HCT116 (cell line): ENCODE results near the gene RHBDD1. TPM values are rescaled to one million over a fixed set of nuclear protein-coding genes. Genes with fewer than 3 reads are reported as not detected.

Source experiments
- ATAC-seq: fragments of 200-7000 bp; cut with Tn5 transposase; 2 replicates; pipeline ENCODE4 v1.9.1; 2020; ENCODE audit warnings: mild to moderate bottlenecking, moderate library complexity
- BruUV-seq: library from RNA; stranded (reverse); fragments of 400-500 nt; replicated peaks from 2 replicates; lab custom pipeline; 2021; lab: Mats Ljungman, UMichigan
- CTCF ChIA-PET: fragments of 300-600 bp; sonication (Branson Sonifier 250); formaldehyde crosslinking; loops from one replicate; lab custom pipeline; 2021; ENCODE audit warnings: antibody characterized with exemption; lab: Charles Lee
- POLR2A ChIA-PET: fragments of 300-600, 350-600 bp; sonication (Branson Sonifier 250); formaldehyde crosslinking; loops from one replicate; lab custom pipeline; 2021; ENCODE audit warnings: antibody characterized with exemption; lab: Charles Lee
- RAD21 ChIA-PET, 2 experiments: fragments of 300-600 bp; sonication (Branson Sonifier 250); formaldehyde crosslinking; loops; one replicate each; lab custom pipeline; 2023; ENCODE audit warnings: low total read pairs in 2 of 2; ENCODE audit not compliant: uncharacterized antibody in 2 of 2, unreplicated experiment in 2 of 2, low non-redundant PET in 1 of 2; lab: Charles Lee
- DNase-seq: peaks from one replicate; pipeline ENCODE4 v3.0.0-alpha.2; 2010; ENCODE audit warnings: low read depth, low spot score
- H2AFZ ChIP-seq: fragments of 200-600 bp; shearing (Covaris generic), sonication (generic); 2 replicates; pipeline ENCODE4 v1.6.1; 2017; ENCODE audit warnings: low read depth, mixed run types, mixed read lengths, antibody characterized with exemption, low read length; ENCODE audit not compliant: poor library complexity, severe bottlenecking
- H3K27ac ChIP-seq: 2 replicates; pipeline ENCODE4 v1.5.1; 2012; ENCODE audit warnings: low read depth, low read length
- H3K27me3 ChIP-seq: fragments of 200-600 bp; sonication (generic); 2 replicates; pipeline ENCODE4 v1.6.1; 2016; ENCODE audit warnings: mixed run types, low read length, mixed read lengths; ENCODE audit not compliant: insufficient read depth
- H3K36me3 ChIP-seq, 2 experiments: fragments of 200-500 bp in 1 of 2; fragments of 200-600 bp in 1 of 2; sonication (Bioruptor generic) in 1 of 2; sonication (generic) in 1 of 2; 2 replicates each; pipeline versions ENCODE4 v1.5.1 to v1.6.1; 2014 to 2016; ENCODE audit warnings: low read length in 2 of 2, inconsistent platforms in 1 of 2, mixed read lengths in 1 of 2, mixed run types in 1 of 2; ENCODE audit not compliant: insufficient read depth in 2 of 2, control insufficient read depth in 1 of 2
- H3K4me1 ChIP-seq, 2 experiments: fragments of 200-600 bp in 1 of 2; sonication (generic) in 1 of 2; 2 replicates each; pipeline versions ENCODE4 v1.5.1 to v1.6.1; 2012 to 2017; ENCODE audit warnings: low read length in 2 of 2, inconsistent platforms in 1 of 2, mild to moderate bottlenecking in 1 of 2, mixed read lengths in 1 of 2, mixed run types in 1 of 2, moderate library complexity in 1 of 2; ENCODE audit not compliant: insufficient read depth in 2 of 2, control insufficient read depth in 1 of 2
- H3K4me2 ChIP-seq: fragments of 200-600 bp; sonication (generic); 2 replicates; pipeline ENCODE4 v1.6.1; 2017; ENCODE audit warnings: mixed run types, low read length, mixed read lengths
- H3K4me3 ChIP-seq, 2 experiments: fragments of 200-600 bp in 1 of 2; sonication (generic) in 1 of 2; replicated peaks in 1 of 2; 2 replicates each; pipeline ENCODE4 v1.5.1; 2011 to 2016; ENCODE audit warnings: low read length in 2 of 2, control low read depth in 1 of 2, low read depth in 1 of 2, mild to moderate bottlenecking in 1 of 2, mixed read lengths in 1 of 2, mixed run types in 1 of 2
- H3K79me2 ChIP-seq: fragments of 200-600 bp; sonication (generic); 2 replicates; pipeline ENCODE4 v1.6.1; 2017; ENCODE audit warnings: mild to moderate bottlenecking, mixed run types, low read length, moderate library complexity, mixed read lengths; ENCODE audit not compliant: insufficient read depth
- H3K9ac ChIP-seq: fragments of 200-600 bp; sonication (generic); 2 replicates; pipeline ENCODE4 v1.6.1; 2016; ENCODE audit warnings: low read length, mixed read lengths
- H3K9me2 ChIP-seq: fragments of 200-600 bp; sonication (generic), shearing (Covaris generic); 2 replicates; pipeline ENCODE4 v1.6.1; 2017; ENCODE audit warnings: mixed run types, mild to moderate bottlenecking, moderate library complexity; ENCODE audit not compliant: insufficient read depth
- H3K9me3 ChIP-seq, 2 experiments: fragments of 200-500 bp in 1 of 2; fragments of 200-600 bp in 1 of 2; sonication (Bioruptor generic) in 1 of 2; sonication (generic) in 1 of 2; 2 replicates each; pipeline ENCODE4 v1.6.1; 2014 to 2017; ENCODE audit warnings: low read length in 2 of 2, mixed read lengths in 2 of 2, inconsistent platforms in 1 of 2, low read depth in 1 of 2, mild to moderate bottlenecking in 1 of 2, mixed run types in 1 of 2, moderate library complexity in 1 of 2; ENCODE audit not compliant: control insufficient read depth in 1 of 2, insufficient read depth in 1 of 2
- H4K20me1 ChIP-seq: fragments of 200-600 bp; sonication (generic), shearing (Covaris generic); 2 replicates; pipeline ENCODE4 v1.6.1; 2017; ENCODE audit warnings: mixed run types, mild to moderate bottlenecking, moderate library complexity; ENCODE audit not compliant: insufficient read depth
- POLR2A ChIP-seq: IDR thresholded peaks from 2 replicates; pipeline ENCODE4 v1.7.0; 2011; ENCODE audit warnings: borderline replicate concordance; ENCODE audit not compliant: insufficient read depth, insufficient read length; ENCODE audit errors: extremely low read depth
- POLR2AphosphoS5 ChIP-seq: IDR thresholded peaks from 2 replicates; pipeline ENCODE4 v1.6.1; 2011; ENCODE audit warnings: mild to moderate bottlenecking, low read depth, low read length, moderate library complexity
- RAD21 ChIP-seq: IDR thresholded peaks from 2 replicates; pipeline ENCODE4 v1.6.1; 2012; ENCODE audit warnings: low read depth, mild to moderate bottlenecking
- SIN3A ChIP-seq: IDR thresholded peaks from 2 replicates; pipeline ENCODE4 v1.6.1; 2012; ENCODE audit warnings: low read depth
- SP1 ChIP-seq: IDR thresholded peaks from 2 replicates; pipeline ENCODE4 v1.6.1; 2012; ENCODE audit warnings: low read depth
- SRF ChIP-seq: IDR thresholded peaks from 2 replicates; pipeline ENCODE4 v1.6.1; 2012; ENCODE audit warnings: low read depth
- ZNF274 ChIP-seq: fragments of 200-500 bp; sonication (Bioruptor generic); IDR thresholded peaks from 2 replicates; pipeline ENCODE4 v1.6.1; 2014; ENCODE audit warnings: mild to moderate bottlenecking, low read depth, low read length, inconsistent platforms
- intact Hi-C: fragments of 100-400 bp; cut with micrococcal nuclease; formaldehyde crosslinking; loops from 2 replicates; pipeline ENCODE4 v1.10.0; 2022
- total RNA-seq: library from RNA; stranded (reverse); gene quantifications from one replicate; pipeline ENCODE4 v1.2.1, GENCODE V29; 2021; ENCODE audit not compliant: unreplicated experiment
- TF ChIP-seq, protein P1 (sequence below): IDR thresholded peaks from 2 replicates; pipeline ENCODE4 v1.6.1; 2011; ENCODE audit warnings: mild to moderate bottlenecking, low read length, moderate library complexity; ENCODE audit not compliant: insufficient replicate concordance; ENCODE audit errors: extremely low read depth
- TF ChIP-seq, protein P2 (sequence below): IDR thresholded peaks from 2 replicates; pipeline ENCODE4 v1.6.1; 2012

Gene RHBDD1
- total RNA-seq, 1 experiment from 2014 or later: 73.8 TPM

DNA sequence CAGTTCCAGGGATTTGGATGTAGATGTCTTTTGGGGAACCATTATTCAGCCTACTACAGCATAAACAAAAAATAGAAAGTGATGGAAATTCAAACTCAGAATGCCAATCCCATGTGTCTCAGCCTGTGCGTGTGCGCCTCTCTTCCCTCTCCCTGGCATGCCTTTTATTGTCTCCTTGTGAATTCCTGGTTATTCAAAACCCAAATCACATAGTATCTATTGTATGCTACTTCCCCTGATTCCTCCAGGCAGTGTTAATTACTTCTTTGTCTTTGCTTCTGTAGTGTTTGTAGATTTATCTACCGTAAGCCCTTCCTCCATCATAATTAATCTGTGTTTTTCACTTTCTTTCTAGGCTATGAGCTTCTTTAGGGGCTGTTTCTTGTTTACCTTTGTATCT, 38.9 kb downstream of the RHBDD1 start:
- DNase-seq: no peak
- Histone ChIP-seq H3K4me2 (no peak overlapping the region), H3K9ac (no peak overlapping the region), H3K27ac (no peak overlapping the region), H3K27me3 (no peaks in the 10 kb centered on the region), H3K9me2 (no peaks in the 10 kb centered on the region), H3K9me3 (no peaks in the 10 kb centered on the region), H2AFZ (no peak overlapping the region), H3K4me1 (no peaks in the 10 kb centered on the region), H3K4me3 (no peak overlapping the region), H3K36me3 (peaks cover 0 to 4% of the 10 kb centered on the region in 2 experiments; a peak in 1 of 4 replicates), H4K20me1 (no peaks in the 10 kb centered on the region), H3K79me2 (no peaks in the 10 kb centered on the region; the same call in 1 of the 2 replicates)
- RAD21 ChIA-PET: no interaction called here
- ATAC-seq: no peak
- BruUV-seq: no TSS peak
- POLR2A ChIA-PET: no interaction called here
- intact Hi-C loops: no loop called here
- CTCF ChIA-PET: no interaction called here
- TF ChIP-seq, protein P1, sequence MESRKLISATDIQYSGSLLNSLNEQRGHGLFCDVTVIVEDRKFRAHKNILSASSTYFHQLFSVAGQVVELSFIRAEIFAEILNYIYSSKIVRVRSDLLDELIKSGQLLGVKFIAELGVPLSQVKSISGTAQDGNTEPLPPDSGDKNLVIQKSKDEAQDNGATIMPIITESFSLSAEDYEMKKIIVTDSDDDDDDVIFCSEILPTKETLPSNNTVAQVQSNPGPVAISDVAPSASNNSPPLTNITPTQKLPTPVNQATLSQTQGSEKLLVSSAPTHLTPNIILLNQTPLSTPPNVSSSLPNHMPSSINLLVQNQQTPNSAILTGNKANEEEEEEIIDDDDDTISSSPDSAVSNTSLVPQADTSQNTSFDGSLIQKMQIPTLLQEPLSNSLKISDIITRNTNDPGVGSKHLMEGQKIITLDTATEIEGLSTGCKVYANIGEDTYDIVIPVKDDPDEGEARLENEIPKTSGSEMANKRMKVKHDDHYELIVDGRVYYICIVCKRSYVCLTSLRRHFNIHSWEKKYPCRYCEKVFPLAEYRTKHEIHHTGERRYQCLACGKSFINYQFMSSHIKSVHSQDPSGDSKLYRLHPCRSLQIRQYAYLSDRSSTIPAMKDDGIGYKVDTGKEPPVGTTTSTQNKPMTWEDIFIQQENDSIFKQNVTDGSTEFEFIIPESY: no peak
- TF ChIP-seq SRF (no peak), POLR2A (no peak), ZNF274 (no peak), RAD21 (no peak), POLR2AphosphoS5 (no peak), SIN3A (no peak), SP1 (no peak)
- TF ChIP-seq, protein P2, sequence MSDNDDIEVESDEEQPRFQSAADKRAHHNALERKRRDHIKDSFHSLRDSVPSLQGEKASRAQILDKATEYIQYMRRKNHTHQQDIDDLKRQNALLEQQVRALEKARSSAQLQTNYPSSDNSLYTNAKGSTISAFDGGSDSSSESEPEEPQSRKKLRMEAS: no peak
